ENCODE results near the gene PTMA. TPM values are rescaled to one million over a fixed set of nuclear protein-coding genes. Genes with fewer than 3 reads are reported as not detected.
A peak's percentile ranks its signal among the peaks of the same experiment; 100 is the strongest.

Gene PTMA
- total and polyA plus RNA-seq, 2 of the 4 experiments (the other 2 are of a cell fraction), result 380 to 742 TPM

- DNase-seq, result peak; percentile 37
- Histone ChIP-seq H3K79me1 (ENCODE audit: low read depth in 1 of 2, low read length in 2 of 2) (no peaks in the 10 kb centered on the region), H3K4me2 (ENCODE audit: low read depth, low read length) (no peak overlapping the region), H4K20me1 (ENCODE audit: insufficient read depth, low read length) (no peaks in the 10 kb centered on the region), H3K9ac (ENCODE audit: low read depth, low read length) (no peak overlapping the region), H4K8ac (ENCODE audit: low read depth in 2 of 2, low read length in 2 of 2) (no peak overlapping the region), H2BK20ac (ENCODE audit: low read depth, low read length) (no peak overlapping the region), H3K4me1 (ENCODE audit: control insufficient read depth, insufficient read depth, low read length) (peaks cover 12% of the 10 kb centered on the region), H3K4me3 (ENCODE audit: insufficient read depth, low read depth, low read length) (no peak overlapping the region), H3K27ac (ENCODE audit: insufficient read depth, low read length) (no peak overlapping the region), H4K91ac (ENCODE audit: insufficient read depth, low read depth, low read length) (no peak overlapping the region), H2AK9ac (replicated peaks; ENCODE audit: low read depth, low read length, poor library complexity) (no peak overlapping the region), H3K4ac (ENCODE audit: low read depth, low read length) (no peak overlapping the region), H3K9me1 (ENCODE audit: insufficient read depth, low read length) (no peaks in the 10 kb centered on the region; the same call in 1 of the 2 replicates), H3K23ac (ENCODE audit: low read depth, low read length) (no peak overlapping the region), H2AK5ac (ENCODE audit: low read depth, low read length) (no peak overlapping the region), H4K5ac (ENCODE audit: low read depth, low read length) (no peak overlapping the region), H2BK5ac (ENCODE audit: low read depth, low read length, poor library complexity, severe bottlenecking) (no peak overlapping the region), H3K9me3 (ENCODE audit: control insufficient read depth, insufficient read depth, low read length) (no peaks in the 10 kb centered on the region), H3K36me3 (ENCODE audit: control insufficient read depth, insufficient read depth, low read length) (no peaks in the 10 kb centered on the region), H3K27me3 (ENCODE audit: control insufficient read depth, insufficient read depth, low read length) (no peaks in the 10 kb centered on the region), H2BK120ac (ENCODE audit: low read depth, low read length) (no peak overlapping the region), H2AFZ (replicated peaks; ENCODE audit: low read length, poor library complexity) (no peak overlapping the region), H3K56ac (ENCODE audit: extremely low read depth, insufficient read depth, low read length) (no peak overlapping the region), H2BK15ac (ENCODE audit: low read depth, low read length) (no peak overlapping the region), H3K14ac (replicated peaks; ENCODE audit: low read depth, low read length) (no peak overlapping the region), H3K18ac (ENCODE audit: low read depth, low read length) (no peak overlapping the region)
- ATAC-seq (ENCODE audit: low read depth), result no peak; the same call in 1 of the 2 replicates
- no peak for TF ChIP-seq BHLHE40 (IDR thresholded peaks at IDR 0.05; ENCODE audit: low read depth, low read length)
- TF ChIP-seq POLR2A (IDR thresholded peaks at IDR 0.05; ENCODE audit: low read depth, low read length), result no peak
- no peak for TF ChIP-seq SMC3 (IDR thresholded peaks at IDR 0.05; ENCODE audit: low read depth, low read length)
- no peak for TF ChIP-seq CTCF (conservative IDR thresholded peaks at IDR 0.05; ENCODE audit: low read depth, low read length)
- no peak for TF ChIP-seq FOS (IDR thresholded peaks at IDR 0.05; ENCODE audit: low read depth, low read length)
- no peak for TF ChIP-seq RFX5 (IDR thresholded peaks at IDR 0.05; ENCODE audit: low read depth, low read length)
- TF ChIP-seq MAZ (IDR thresholded peaks at IDR 0.05; ENCODE audit: borderline replicate concordance, low read depth, low read length), result no peak
- TF ChIP-seq MAFK (IDR thresholded peaks at IDR 0.05; ENCODE audit: low read depth, low read length), result no peak
- no peak for TF ChIP-seq RCOR1 (IDR thresholded peaks at IDR 0.05; ENCODE audit: insufficient replicate concordance, low read length)
- no peak for TF ChIP-seq ELK1 (IDR thresholded peaks at IDR 0.05; ENCODE audit: borderline replicate concordance, low read depth, low read length)
- TF ChIP-seq RAD21 (IDR thresholded peaks at IDR 0.05; ENCODE audit: low read length), result no peak
- 0% methylated on average over 2 of the region's 9 CpGs; no CpG with 5 or more reads in 1 of the 2 experiments for WGBS, 2 experiments (ENCODE audit: extremely low coverage in 2 of 2, insufficient read length in 1 of 2)
- CTCF ChIA-PET, result interaction anchor here (0.6 kb wide), 1 partner anchor 16 kb away, joined by 3 read pairs; no protein-coding TSS in a partner anchor
- POLR2A ChIA-PET (ENCODE audit: unreplicated experiment), result no interaction called here
- intact Hi-C loops (cut with micrococcal nuclease) (no loop called here), dilution Hi-C loops (cut with HindIII; ENCODE audit: low sequenced_read_pairs, unreplicated experiment) (no loop called here), in situ Hi-C loops (cut with MboI; ENCODE audit: low sequenced_read_pairs) (no loop called here)
- no TSS peak for BruUV-seq (replicated peaks)
Observed at GRCh38 chr2:231699006-231699405, 9.3 kb upstream of the PTMA start.

Data from IMR-90 (cell line).